ENCODE results near the gene NDUFB4.
A peak's percentile ranks its signal among the peaks of the same experiment; 100 is the strongest.

Gene NDUFB4

DNA sequence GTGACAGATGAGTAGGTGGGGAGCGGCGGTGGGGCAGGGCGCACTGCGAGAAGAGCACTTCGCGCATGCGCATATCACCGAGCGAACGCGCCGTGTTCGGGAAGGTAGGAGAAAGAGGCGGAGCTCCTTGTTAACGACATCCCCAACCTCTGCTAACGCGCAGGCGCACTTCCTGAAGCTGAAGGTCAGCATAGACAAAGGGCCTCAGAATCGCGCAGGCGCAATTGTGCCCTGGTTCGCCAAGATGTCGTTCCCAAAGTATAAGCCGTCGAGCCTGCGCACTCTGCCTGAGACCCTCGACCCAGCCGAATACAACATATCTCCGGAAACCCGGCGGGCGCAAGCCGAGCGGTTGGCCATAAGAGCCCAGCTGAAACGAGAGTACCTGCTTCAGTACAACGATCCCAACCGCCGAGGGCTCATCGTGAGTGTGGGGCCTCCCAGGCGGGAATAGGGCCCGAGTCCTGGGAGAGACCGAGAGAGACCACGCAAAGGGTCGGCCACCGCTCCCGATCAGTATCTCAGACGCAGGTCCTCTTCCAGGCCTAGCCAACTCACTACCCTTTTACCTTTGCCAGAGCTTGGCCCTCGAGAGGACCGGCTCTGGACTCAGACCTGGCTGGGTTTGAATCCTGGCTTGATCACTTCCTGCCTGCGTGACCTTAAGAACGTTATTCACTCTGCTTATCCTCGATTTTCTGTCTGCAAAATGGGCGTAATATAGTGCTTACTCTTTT, at the start of gene NDUFB4:
Gene NDUFB4, plus strand, starts transcription at position 221 of the 737 bp plus-strand sequence. Its CDS starts 24 bp downstream, at position 245.
- DNase-seq, result peak; percentile 88

DNA sequence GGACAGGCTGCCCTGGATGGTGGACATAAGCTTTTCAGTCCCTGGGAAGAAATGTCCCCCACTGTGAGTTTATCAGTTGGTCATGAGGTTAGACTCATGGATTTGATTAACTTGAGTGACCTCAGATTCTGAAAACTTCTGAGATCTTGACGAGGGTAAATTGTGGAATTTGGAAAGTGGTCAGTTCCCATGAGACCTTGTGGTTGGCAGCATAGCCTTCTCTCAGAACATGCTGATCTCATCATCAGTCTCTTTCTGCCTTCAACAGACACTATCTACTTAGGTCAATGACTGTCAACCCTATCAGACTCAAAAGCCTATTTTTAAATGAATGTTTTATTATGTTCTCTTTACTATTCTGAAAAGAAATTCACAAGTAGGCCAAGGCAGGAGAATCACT, 45.6 kb upstream of the NDUFB4 start:
- no peak for DNase-seq

DNA sequence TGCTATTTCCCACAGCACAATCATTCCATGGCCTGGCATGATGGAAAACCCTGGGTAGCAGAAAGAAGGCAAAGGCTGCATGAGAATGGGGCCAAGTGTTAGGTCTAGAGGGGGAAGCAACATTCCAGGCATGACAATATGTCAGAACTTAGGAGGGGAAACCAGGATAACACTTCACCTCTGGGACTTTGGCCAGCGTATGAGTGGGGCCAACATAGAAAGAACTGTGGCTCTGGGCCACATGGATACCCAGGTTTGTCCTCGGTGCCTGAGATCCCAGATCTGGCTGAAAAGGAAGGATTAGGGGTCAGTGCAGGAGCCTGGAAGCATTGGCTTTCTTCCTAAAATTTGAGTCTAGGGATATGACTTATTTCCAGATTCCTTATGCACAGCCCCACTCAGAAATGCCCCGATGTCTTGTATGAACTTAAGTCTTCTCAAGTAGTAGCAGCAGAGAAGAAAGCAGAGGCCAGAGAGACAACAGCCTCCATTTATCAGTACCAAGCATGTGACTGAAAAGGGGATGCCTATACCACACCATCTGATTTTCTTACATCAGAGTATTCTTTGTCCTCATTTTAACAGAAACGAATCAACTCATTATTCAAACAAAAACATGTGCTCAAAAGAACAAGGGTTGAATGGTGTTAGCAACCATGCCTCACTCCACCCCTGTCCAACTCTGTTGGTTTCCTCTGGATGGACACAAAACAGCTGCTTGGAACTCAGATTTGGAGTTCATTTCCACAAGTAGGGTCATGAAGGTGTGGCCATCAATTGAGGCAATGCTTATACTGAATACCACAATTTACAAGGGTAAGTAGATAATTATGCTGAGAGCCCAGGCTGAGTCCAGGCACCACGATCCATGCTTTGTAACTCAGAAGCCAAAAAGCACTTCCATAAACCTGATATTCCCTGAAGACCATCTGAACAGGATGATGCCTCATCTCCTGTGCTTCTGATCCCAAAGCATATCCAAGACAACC, 43.7 kb upstream of the NDUFB4 start:
- DNase-seq, result no peak

GRCh38 chr3:120554812-120555606, 41.1 kb upstream of the NDUFB4 start:
- DNase-seq, result no peak

DNA sequence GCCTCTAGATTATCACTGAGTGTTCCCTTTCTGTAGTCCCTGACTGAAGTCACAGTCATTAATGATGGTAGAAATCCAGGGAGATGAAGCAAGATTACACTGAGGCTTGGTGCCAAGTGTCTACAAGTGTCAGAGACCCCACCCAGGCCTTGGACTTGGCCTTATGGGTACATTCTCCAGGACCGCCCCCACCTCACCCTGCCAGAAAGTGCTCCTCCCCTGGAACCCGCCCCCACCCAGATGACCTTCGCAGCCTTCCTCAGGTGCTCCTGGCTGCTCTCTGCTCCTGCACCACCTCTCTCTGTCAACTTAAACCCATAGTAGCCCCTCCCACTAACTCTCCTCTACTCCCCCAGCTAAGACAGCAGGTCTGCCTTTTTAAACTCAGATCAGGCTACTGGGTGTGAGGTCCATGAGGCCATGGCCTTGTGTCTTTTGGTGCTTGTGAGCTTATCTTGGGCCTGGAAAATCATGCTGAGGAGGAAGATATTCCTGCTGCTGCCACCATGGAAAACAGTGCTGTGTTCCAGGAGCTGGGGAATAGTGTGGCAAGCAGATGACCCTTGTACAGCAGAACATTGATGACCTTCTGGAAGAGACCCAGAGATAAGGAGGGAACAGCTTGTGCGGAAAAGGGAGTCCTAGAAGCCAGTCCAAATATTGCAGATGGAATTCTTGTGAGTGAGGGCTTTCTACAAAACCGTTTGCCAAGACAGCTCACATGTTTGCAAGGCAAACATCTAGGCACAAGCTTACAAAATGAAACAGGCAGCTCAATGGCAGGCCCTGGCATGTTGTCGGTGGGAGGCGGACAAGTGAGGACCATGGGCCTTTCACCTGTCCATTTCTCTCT, 40.3 kb upstream of the NDUFB4 start:
- no peak for DNase-seq

DNA sequence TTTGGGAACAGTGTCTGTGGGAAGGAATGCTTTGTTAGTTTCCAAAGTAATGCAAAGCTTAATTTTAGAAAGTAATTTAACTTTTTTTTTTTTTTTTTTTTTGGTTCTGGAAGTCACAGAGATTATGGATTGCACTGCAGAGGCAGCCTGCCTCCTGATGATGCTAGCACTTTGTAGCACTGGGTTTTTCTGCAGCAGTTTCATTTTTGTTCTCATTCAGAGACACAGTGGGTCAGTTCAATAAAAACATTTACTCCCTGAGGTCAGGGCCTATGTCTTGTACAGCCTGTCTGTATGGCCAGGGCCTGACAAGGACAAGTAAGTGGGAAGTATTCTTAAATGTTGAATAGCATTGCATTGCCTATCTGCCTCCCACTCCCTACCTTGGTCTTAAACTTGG, 39.0 kb upstream of the NDUFB4 start:
- no peak for DNase-seq

- peak; percentile 31 for DNase-seq
Measured at GRCh38 chr3:120558771-120559241, 37.3 kb upstream of the NDUFB4 start.

DNA sequence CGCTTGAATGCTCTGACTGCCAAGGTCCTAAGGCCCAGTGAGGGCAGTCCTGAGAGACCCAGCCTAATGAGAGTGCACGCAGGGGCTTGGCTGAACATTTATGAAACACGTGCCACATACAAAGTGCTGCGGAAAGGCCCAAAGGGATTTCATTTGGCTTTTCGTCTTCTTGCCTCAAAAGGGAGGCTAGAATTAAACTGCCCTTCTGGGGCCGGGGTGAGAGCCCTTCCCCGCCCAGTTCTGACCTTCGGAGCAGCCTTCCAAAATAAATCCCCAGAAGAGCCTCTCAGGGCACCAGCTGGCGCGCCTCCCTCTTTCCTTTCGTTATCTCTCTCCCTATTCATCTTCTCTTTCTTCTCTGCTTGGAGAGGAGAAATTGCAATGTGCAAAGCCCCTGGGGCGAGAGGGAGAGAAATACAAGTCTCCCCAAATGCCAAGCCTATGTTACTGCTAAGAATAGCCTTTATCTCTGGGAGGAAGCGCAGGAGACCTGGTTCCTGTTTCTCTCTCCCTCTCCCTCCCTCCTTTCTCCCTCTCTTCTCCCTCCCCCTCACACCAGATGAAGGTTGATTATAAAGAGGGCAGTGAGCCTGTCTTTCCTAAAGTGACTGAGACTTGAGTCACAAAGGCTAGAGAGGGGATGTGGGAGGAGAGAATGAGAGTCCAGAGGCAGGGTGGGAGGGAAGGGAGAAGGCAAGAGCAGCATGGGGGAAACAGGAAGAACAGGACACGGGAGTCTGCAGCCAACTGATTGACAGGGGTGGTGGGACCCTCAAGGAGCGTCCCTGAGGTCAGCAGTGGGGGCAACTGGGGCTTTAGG, 36.7 kb upstream of the NDUFB4 start:
- DNase-seq, result no peak

DNA sequence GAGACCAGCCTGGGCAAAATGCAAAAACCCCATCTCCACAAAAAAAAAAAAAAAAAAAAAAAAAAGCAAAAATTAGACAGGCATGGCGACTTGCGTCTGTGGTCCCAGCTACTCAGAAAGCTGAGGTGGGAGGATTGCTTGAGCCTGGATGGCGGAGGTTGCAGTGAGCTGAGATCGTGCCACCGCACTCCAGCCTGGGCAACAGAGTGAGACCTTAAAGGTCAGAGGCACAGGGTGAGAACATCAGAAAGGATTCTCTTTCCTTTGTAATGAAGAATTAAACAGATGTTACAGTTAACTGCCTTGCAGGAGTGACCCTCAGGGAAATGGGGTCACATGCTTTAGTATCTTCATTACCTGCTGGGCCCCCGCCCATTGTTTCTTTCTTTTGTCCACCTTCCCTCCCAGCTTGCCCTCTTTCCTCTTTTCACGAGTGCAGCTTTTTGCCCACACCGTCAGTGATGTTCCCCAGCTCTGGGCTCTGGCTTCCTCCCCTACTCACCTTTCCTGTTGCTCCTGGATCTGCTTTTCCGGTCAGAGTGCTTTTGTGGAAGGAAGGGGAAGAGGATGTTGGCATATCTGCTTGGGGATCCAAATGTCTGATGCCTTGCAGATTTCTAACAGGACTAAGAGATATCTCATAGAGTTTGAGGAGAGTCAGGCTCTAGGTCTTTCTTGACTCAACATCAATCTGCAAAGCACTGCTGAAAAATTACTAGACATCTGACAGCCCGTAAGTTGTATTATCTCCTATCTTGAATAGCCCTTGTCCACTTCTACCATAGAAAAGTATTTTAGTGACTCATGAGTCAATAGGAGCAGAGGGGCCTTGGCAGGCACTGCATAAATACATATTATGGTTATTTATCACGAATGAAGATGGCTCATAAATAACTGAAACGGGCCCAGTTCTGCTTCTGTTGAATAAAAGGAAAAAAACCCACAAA, 35.6 kb upstream of the NDUFB4 start:
- DNase-seq, result no peak

DNA sequence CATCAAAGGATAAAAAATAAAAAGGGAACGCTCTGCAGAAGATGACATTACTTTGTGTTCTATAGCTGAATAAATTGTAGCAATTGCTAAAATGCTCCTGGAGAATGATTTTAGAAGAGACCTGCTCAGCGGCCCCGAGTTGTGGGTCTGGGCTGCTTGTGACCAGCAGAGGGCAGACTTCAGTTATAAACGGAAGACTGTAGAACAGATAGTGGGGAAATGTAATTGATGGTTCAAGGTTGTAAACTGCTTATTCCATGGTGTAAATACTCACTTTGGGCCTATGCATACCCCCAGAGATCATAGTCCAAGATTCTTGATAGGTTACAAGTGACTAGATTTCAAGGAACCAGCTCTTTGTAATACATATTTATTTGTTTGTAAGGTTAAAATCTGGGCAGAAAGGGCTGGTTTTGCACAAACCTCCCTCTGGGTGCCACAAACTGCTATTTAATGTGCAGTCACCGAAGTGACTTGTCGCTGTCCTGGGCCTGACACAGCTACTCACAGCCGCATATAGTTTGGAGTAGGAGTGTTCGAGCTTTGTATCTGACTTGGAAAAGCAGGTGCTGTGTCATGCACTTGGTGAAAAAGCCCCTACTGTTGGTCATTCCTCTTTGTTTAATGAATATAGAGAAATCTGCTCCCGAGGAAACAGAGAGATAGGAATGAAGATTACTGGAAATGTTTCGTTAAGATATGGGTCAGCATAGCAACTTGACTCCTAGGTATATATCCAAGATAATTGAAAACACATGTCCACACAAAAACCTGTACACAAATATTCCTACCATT, 34.7 kb upstream of the NDUFB4 start:
- DNase-seq, result peak; percentile 13

- DNase-seq, result no peak
Measured at GRCh38 chr3:120563356-120564022, 32.6 kb upstream of the NDUFB4 start.

DNA sequence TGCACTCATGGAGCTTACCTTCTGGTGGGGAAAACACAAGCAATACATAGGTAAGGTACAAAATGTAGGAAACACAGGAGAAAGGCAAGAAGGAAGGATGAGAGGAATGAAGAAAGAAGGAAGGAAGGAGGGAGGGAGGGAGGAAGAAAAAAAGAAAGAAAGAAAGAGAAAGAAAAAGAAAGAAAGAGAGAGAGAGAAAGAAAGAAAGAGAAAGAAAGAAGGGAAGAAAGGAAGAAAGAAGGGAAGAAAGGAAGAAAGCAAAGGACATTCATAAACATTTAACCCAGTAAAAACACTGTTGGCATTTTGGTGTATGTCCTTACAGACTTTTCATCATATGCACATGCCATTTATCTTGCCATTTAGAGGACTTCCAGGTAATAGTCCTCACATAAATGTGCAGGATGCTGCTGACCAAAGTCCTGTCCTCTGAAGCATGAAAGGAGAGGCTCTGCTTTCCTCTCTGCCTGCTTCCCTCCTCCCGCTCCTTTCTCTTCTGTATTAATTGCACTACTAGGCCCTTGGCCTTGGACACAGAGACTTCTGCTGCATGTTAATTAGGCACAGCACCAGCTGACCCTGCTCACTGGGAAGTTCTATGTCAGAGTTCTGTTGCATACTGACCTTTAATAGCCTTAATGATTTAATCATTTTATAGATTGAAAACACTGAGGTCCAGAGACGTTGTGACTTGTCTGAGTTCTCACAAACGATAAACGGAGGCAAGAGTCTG, 29.7 kb upstream of the NDUFB4 start:
- DNase-seq, result no peak

DNA sequence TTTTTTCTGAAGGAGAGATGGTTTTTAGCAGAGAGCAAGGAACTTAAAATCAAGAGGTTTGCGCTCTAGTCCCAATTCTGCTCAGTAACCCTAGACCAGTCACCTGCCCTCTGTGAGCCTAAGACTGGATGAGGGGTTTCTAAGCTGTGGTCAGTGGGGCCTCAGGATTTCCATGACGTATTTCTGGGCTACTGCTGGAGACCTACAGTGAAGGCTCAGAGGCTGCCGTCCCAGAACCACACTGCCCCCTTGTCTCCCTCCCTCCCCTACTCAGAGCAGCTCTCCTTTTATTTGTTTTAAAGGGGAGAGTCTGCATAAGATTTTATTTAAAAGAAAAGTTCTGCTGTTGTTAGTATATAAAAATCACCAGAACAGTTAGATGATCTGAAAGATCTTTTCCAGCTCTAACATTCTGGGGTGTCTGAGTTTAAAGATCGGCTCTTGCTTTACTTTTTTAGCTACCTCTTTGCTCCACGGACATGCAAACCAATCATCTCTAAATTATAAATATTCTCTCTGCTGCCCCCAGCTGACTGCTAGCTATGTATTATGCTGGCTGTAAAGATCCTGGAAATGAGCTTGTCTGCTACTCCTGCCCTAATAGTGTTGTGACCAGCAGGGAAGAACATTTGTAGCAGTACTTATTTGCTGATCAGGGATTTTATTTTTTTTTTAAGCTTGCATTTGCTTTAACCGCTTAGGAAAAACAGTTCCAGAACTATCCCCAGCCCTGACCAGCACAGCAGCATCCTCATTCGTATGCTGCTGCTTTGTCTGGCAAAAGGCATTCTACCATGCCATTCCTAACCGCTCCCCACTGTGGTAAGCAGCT, 28.6 kb upstream of the NDUFB4 start:
- DNase-seq, result no peak

DNA sequence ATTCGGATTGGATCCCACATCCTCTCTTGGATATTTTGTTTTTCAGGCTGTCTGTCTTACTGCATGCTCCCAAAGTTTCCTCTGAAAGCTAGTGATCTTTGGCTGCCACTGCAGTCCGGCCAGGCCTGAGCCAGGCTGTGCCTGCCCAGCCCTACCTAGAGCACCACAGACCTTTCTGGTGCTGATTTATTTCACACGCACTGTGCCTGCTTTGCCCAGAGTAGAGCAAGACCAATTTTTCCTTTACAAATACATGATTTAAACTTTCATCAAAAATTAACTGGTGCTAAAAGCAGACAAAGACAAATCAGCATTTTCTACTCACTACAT, 28.0 kb upstream of the NDUFB4 start:
- DNase-seq, result no peak

- DNase-seq, result no peak
Measured at GRCh38 chr3:120568598-120568997, 27.5 kb upstream of the NDUFB4 start.

GRCh38 chr3:120569222-120570057, 26.7 kb upstream of the NDUFB4 start:
- no peak for DNase-seq
